BE2C (cell line): ENCODE results near the gene MAP7D1. TPM values are rescaled to one million over a fixed set of nuclear protein-coding genes. Genes with fewer than 3 reads are reported as not detected.

Experiments
- DNase-seq: peaks from one replicate; pipeline ENCODE4 v3.0.0-alpha.2; 2020
- H3K27me3 ChIP-seq: fragments of 250-450 bp; sonication (Bioruptor Pico); 2 replicates; pipeline ENCODE4 v1.5.1; 2020; ENCODE audit warnings: mild to moderate bottlenecking
- H3K36me3 ChIP-seq: fragments of 250-450 bp; sonication (Bioruptor Pico); 2 replicates; pipeline ENCODE4 v1.5.1; 2020; ENCODE audit warnings: mild to moderate bottlenecking
- H3K4me1 ChIP-seq: fragments of 250-450 bp; sonication (Bioruptor Pico); 2 replicates; pipeline ENCODE4 v1.5.1; 2020
- H3K4me3 ChIP-seq: 2 replicates; pipeline ENCODE4 v1.5.1; 2011; ENCODE audit warnings: low read depth, low read length
- H3K9me3 ChIP-seq: fragments of 250-450 bp; sonication (Bioruptor Pico); 2 replicates; pipeline ENCODE4 v1.5.1; 2020
- polyA plus RNA-seq: library from polyadenylated mRNA; unstranded; fragments of >200 nt; gene quantifications from one replicate; pipeline ENCODE4 v1.2.1, GENCODE V29; 2012; ENCODE audit warnings: low read depth, missing spikeins; ENCODE audit not compliant: insufficient read length, insufficient read depth
- TF ChIP-seq, protein P1 (sequence below): IDR thresholded peaks from 2 replicates; pipeline ENCODE4 v1.5.1; 2012; ENCODE audit warnings: mild to moderate bottlenecking, low read depth, low read length

MAP7D1 gene
- polyA plus RNA-seq: 125 TPM

DNA sequence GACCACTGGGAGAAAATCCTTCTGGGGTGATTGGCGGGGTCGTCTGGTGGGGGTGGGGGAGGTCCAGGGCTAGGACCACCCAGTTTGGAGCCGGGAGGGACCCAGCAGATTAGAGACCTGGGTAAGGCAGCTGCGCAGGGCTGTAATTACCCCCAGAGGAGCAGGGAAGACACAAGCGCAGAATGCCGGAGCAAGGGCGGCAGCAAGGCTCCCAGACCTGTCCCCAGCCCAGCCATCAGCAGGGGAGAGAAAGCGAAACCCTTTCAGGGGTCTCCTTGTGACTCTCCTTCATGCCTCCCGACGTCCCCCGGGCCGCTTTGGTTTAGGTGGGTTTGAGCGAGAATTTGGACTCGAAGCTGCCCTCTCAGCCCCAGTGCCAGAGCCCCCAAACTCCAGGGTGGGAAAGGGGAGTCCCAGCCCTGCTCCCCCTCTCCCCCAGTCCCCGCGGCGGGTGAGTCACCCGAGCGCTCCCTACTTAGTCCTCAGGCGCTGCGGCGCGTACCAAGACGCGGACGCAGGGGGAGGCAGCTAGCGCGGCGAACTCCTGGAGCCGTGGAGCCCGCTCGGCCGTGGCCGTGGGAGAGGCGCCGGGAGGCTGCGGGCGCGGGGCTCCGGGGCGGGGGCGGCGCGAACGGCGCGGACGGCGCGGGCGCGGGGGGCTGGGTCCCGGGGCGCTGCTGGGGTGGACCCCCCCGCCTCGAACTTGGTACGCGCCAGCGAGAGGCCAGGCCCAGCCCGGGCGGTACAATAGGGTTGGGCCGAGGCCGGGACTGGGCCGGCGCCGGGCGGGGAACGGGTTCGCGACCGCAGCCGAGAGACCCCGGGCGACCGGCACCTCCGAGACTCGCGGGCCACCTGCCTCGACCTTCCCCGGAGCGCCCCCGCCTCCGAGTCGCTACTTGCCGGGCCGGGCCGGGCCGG lies at the start of gene MAP7D1:
Gene MAP7D1, plus strand, starts transcription at position 753 of the 921 bp plus-strand sequence. CDS start 258 bp downstream, outside the sequence.
- H3K9me3 ChIP-seq: no peaks in the 10 kb centered on the region
- no peaks in the 10 kb centered on the region for H3K27me3 ChIP-seq
- TF ChIP-seq, protein P1, sequence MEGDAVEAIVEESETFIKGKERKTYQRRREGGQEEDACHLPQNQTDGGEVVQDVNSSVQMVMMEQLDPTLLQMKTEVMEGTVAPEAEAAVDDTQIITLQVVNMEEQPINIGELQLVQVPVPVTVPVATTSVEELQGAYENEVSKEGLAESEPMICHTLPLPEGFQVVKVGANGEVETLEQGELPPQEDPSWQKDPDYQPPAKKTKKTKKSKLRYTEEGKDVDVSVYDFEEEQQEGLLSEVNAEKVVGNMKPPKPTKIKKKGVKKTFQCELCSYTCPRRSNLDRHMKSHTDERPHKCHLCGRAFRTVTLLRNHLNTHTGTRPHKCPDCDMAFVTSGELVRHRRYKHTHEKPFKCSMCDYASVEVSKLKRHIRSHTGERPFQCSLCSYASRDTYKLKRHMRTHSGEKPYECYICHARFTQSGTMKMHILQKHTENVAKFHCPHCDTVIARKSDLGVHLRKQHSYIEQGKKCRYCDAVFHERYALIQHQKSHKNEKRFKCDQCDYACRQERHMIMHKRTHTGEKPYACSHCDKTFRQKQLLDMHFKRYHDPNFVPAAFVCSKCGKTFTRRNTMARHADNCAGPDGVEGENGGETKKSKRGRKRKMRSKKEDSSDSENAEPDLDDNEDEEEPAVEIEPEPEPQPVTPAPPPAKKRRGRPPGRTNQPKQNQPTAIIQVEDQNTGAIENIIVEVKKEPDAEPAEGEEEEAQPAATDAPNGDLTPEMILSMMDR: no peak
- H3K4me3 ChIP-seq: peak within 1 kb of the TSS; percentile 73
- H3K4me1 ChIP-seq: peaks cover 5% of the 10 kb centered on the region
- no peaks in the 10 kb centered on the region for H3K36me3 ChIP-seq
- peak; percentile 75 for DNase-seq

- Histone ChIP-seq H3K27me3 (no peaks in the 10 kb centered on the region), H3K36me3 (no peaks in the 10 kb centered on the region), H3K9me3 (no peaks in the 10 kb centered on the region), H3K4me3 (no peak overlapping the region), H3K4me1 (no peaks in the 10 kb centered on the region)
- DNase-seq: no peak
- TF ChIP-seq, protein P1: no peak
Observed at GRCh38 chr1:36106269-36106668, 49.7 kb upstream of the MAP7D1 start.

DNA sequence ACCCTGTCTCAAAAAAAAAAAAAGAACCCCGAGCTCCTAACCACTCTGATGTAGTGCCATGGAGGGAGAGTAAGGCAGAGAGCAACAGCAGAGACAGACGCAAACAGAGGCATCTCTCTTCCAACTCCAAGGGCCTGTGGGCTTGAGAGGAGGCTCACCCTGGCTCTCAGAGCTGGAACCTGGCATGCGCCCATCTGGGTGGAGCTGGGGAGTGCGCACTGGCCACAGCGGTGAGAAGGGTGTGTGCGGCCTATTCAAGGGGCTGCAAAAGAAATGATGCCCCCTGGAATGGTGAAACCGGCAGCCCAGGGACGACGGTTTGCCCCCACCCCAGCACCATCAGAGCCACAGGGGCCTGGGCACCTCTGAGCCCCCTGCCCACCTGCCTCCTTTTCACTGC lies 48.6 kb upstream of the MAP7D1 start:
- H3K27me3 ChIP-seq: no peaks in the 10 kb centered on the region
- H3K9me3 ChIP-seq: no peaks in the 10 kb centered on the region
- TF ChIP-seq, protein P1: no peak
- no peaks in the 10 kb centered on the region for H3K4me1 ChIP-seq
- no peak overlapping the region for H3K4me3 ChIP-seq
- no peaks in the 10 kb centered on the region for H3K36me3 ChIP-seq
- DNase-seq: no peak

- Histone ChIP-seq H3K9me3 (no peaks in the 10 kb centered on the region), H3K27me3 (no peaks in the 10 kb centered on the region), H3K4me3 (no peak overlapping the region), H3K4me1 (no peaks in the 10 kb centered on the region), H3K36me3 (no peaks in the 10 kb centered on the region)
- TF ChIP-seq, protein P1: no peak
- DNase-seq: no peak
Observed at GRCh38 chr1:36108314-36108713, 47.6 kb upstream of the MAP7D1 start.

DNA sequence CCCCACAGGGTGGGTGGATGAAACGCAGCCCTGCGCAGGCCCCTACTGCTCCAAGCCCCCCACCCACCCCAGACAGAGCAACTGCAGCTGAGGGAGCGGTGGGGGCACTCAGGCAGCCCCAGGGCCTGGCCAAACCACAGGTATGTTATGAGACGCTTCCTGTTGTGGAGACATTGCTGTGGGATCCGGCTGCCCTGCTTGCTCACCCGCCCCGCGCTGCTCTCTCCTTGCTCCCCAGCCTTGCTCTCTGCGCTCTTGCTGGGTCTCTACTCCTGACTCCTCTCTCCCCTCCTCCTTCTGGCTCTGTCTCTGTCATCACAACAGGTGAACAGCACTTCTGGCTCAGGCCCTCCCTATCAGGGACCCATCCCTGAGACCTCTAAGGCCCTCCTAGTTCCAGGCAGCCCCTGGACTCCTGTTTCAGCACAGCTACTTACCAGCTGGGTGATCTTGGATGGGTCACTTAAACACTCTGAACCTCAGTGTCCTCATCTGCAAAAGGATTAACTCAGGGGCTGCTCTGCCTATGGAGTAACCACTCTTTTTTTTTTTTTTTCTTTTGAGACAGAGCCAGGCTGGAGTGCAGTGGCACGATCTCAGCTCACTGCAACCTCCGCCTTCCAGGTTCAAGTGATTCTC lies 46.8 kb upstream of the MAP7D1 start:
- no peak overlapping the region for H3K4me3 ChIP-seq
- no peak for DNase-seq

More for the DNA sequence above, 46.8 kb upstream of the MAP7D1 start:
- TF ChIP-seq, protein P1: no peak
- Histone ChIP-seq H3K27me3 (no peaks in the 10 kb centered on the region), H3K4me1 (no peaks in the 10 kb centered on the region), H3K36me3 (no peaks in the 10 kb centered on the region), H3K9me3 (no peaks in the 10 kb centered on the region)
